CD4-positive, alpha-beta T cell treated with Interleukin-15 for 1 hour (primary cell): ENCODE results near the gene FAM131C.
A peak's percentile ranks its signal among the peaks of the same experiment; 100 is the strongest.

Source experiments
- DNase-seq: peaks from one replicate; pipeline ENCODE4 v3.0.0-alpha.2; 2020

FAM131C gene

DNA sequence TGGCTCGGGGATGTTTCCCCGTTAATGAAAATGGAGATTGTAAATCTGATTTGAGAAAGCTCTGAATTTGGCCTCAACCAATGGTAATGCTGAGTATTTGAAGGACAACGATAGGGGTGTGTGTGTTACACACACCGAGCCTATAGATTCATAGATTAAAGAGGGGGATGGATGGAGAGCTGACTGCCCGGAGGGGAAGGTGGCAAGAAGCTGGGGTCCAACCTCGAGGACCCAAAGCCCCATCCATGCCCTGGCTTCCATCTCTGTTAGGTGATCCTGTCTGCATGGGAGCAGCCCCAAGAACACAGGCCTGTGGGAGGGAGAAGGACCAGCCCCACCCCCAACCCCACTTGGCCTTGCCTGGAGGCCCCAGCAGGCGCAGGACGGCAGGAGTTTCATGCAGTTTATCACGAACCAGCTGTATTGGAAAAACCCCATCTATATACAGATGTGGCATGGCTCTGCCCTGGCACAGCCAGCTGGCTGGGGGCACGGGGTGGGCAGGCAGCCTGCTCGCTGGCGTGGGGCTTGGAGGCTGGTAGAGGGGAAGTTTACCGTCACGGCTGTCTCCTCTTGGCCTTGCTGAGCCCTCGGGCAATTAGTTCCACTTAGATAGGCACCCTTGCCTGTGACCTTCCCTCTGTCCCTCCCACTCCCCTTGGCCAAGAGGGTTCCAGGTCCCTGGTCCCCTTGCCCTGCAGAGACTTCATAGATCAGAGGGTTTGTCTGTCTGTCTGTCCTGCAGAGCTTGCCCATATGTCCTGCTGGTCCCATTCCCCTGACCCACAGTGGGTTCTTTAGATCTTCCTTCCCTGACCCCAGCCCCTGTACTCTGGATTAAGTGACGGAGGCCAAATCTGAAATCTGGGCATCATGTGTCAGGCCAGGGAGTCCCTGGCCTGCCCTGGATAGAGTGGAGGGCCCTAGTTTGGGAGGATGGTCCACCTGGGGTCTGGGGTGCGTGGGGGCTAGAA is 58.7 kb downstream of the FAM131C start:
- DNase-seq, result no peak

DNA sequence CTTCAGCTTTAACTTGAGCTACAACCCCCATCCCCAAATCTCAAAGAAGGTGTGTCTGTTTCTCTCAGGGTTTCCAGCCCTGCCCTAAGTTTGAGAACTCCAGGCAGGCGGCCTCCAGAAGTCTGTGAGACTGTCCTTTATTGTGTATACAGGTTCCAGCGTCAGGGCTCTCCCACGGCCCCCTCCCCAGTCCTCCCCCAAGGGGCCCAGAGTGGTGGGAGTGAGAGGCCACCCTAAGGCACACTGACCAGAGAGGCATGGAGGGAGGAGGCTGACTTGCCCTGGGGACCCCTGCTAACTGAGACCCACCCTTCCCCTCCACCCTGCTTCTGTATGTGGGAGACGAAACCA is 59.6 kb downstream of the FAM131C start:
- DNase-seq, result no peak

- peak; percentile 37 for DNase-seq
These were observed 60.1 kb downstream of the FAM131C start for GRCh38 chr1:16013220-16013907.

DNA sequence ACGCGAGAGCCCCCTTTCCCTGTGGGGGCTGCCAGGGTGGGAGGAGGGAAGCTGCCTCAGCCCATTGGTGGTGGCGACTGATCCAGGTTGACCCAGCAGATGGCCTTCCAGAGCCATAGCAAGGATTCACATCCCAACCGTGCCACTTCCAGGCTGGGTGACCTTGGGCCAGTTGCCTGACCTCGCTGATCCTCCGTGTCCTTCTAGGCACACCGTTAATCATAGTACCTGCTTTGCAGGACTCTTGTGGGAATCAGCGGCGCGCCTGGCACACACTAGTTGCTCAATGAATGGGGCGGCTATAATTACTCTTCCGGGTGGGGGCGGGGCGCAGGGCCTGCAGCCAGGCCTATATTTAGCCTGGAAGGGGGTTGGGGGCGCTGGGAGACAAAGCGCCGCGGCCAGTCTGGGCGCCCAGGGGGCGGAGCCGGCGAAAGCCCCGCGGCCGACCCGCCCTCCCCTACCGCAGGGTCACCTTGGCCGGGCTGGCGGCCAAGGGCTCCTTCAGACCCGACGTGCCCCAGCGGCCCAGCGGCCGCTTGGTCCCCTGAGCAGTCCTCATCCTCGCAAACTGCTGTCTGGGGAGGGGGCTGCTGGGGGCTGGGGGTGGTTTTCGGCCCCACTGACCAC is 60.7 kb downstream of the FAM131C start:
- no peak for DNase-seq

DNA sequence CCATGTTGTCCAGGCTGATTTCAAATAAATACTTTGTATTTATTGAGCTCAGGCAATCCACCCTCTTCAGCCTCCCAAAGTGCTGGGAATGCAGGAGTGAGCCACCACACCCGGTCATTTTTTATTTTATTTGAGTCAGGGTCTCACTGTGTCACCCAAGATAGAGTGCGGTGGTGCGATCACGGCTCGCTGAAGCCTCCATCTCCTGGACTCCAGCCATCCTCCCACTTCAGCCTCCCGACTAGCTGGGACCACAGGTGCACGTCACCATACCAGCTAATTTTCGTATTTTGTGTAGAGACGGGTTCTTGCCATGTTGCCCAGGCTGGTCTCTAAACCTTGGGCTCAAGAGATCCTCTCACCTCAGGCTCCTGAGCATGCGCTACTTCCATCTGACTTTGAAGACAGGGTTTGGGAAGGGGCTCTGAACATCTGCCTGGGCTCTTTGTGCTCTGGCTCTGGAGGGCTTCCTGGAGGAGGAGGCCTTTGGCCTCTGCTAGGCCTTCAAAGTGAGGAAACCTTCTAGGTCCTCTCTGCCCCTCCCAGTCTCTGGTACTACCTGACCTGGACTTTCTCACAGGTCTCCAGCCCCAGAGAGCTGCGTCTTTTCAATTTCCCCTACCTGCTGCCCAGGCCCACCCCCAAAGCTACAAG is 61.4 kb downstream of the FAM131C start:
- no peak for DNase-seq

GRCh38 chr1:16010837-16011236 is 62.6 kb downstream of the FAM131C start:
- no peak for DNase-seq

GRCh38 chr1:16009678-16010077 is 63.8 kb downstream of the FAM131C start:
- DNase-seq, result no peak

DNA sequence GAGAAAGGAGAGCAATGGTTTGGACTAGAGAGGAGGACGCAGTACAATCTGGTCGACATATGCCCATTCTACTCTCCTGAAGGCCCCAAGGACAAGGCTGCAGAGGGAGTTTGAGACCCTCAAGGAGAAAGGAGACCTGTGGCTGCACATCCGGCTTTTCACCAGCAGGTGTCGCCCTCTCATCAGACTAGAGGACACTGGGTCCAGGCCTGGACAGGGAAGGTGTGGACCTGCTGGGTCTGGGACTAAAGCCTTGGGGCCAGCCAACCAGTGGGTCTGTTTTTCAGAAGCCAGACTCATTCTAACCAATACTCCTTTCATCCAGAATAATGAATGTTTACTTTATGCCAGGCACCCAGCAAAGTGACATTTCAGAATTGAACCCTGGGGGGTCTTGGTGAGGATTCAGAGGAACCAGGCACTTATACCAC is 64.4 kb downstream of the FAM131C start:
- peak; percentile 64 for DNase-seq
